B cell (primary cell): ENCODE results near the gene SSPN. TPM values are rescaled to one million over a fixed set of nuclear protein-coding genes. Genes with fewer than 3 reads are reported as not detected.

ENCODE experiments used
- ATAC-seq: fragments of 200-7000 bp; cut with Tn5 transposase; one replicate; pipeline ENCODE4 v1.10.0; 2021; ENCODE audit warnings: low read depth, mild to moderate bottlenecking, moderate number of reproducible peaks, moderate library complexity
- CTCF ChIA-PET: fragments of 350-600 bp; sonication (Branson Sonifier 250); formaldehyde crosslinking; loops from one replicate; lab custom pipeline; 2021; ENCODE audit warnings: antibody characterized with exemption, inconsistent platforms; lab: Charles Lee
- POLR2A ChIA-PET: fragments of 350-600 bp; sonication (Branson Sonifier 250); formaldehyde crosslinking; loops from one replicate; lab custom pipeline; 2021; ENCODE audit warnings: antibody characterized with exemption; lab: Charles Lee
- DNase-seq: peaks from one replicate; pipeline ENCODE4 v3.0.0; 2013
- H2AFZ ChIP-seq: 2 replicates; pipeline ENCODE4 v1.6.1; 2012; ENCODE audit warnings: mild to moderate bottlenecking, low read depth, low read length; ENCODE audit not compliant: insufficient read depth, poor library complexity, severe bottlenecking
- H3K27ac ChIP-seq, 2 donors: 1 replicate in 1 of 2; 2 replicates in 1 of 2; pipeline ENCODE4 v1.5.1; 2012 to 2013; ENCODE audit warnings: low read length in 2 of 2, mild to moderate bottlenecking in 2 of 2, moderate library complexity in 1 of 2
- H3K27me3 ChIP-seq, 4 experiments: fragments of 200-600 bp in 1 of 4; sonication (generic) in 1 of 4; replicated peaks in 1 of 4; 1 replicate in 2 of 4; 2 replicates in 2 of 4; pipeline versions ENCODE4 v1.6.1 to v1.7.0; 2013 to 2016; ENCODE audit warnings: low read length in 3 of 4, mild to moderate bottlenecking in 2 of 4, mixed read lengths in 1 of 4, moderate library complexity in 1 of 4; ENCODE audit not compliant: insufficient read depth in 4 of 4, control insufficient read depth in 3 of 4; ENCODE audit errors: control extremely low read depth in 1 of 4
- H3K36me3 ChIP-seq, 2 experiments: replicated peaks in 1 of 2; 1 replicate in 1 of 2; 2 replicates in 1 of 2; pipeline versions ENCODE4 v1.6.1 to v1.7.1; 2013; ENCODE audit warnings: low read length in 1 of 2; ENCODE audit not compliant: insufficient read depth in 2 of 2, control insufficient read depth in 1 of 2; ENCODE audit errors: control extremely low read depth in 1 of 2, extremely low read depth in 1 of 2
- H3K4me1 ChIP-seq, 2 donors: fragments of 200-600 bp in 1 of 2; sonication (generic) in 1 of 2; 1 replicate in 1 of 2; 2 replicates in 1 of 2; pipeline versions ENCODE4 v1.5.1 to v1.6.1; 2013 to 2017; ENCODE audit warnings: low read length in 2 of 2; ENCODE audit not compliant: control insufficient read depth in 2 of 2, insufficient read depth in 2 of 2
- H3K4me2 ChIP-seq: replicated peaks from 2 replicates; pipeline ENCODE3; 2012; ENCODE audit warnings: mild to moderate bottlenecking, low read depth, low read length; ENCODE audit not compliant: poor library complexity, severe bottlenecking
- H3K4me3 ChIP-seq, 5 experiments: fragments of 200-600 bp in 1 of 5; sonication (generic) in 1 of 5; 1 replicate in 3 of 5; 2 replicates in 2 of 5; pipeline versions ENCODE4 v1.5.1 to v1.7.0; 2011 to 2016; ENCODE audit warnings: low read length in 4 of 5, mild to moderate bottlenecking in 4 of 5, low read depth in 2 of 5, control low read depth in 1 of 5, moderate library complexity in 1 of 5; ENCODE audit not compliant: insufficient read depth in 1 of 5; ENCODE audit errors: control extremely low read depth in 1 of 5, extremely low read depth in 1 of 5
- H3K79me2 ChIP-seq: fragments of 200-600 bp; sonication (generic); one replicate; pipeline ENCODE4 v1.6.0; 2016; ENCODE audit warnings: low read length; ENCODE audit not compliant: control insufficient read depth, insufficient read depth
- H3K9ac ChIP-seq: fragments of 200-600 bp; sonication (generic); 2 replicates; pipeline ENCODE4 v1.6.1; 2017; ENCODE audit warnings: mild to moderate bottlenecking, low read length, moderate library complexity
- H3K9me3 ChIP-seq, 3 donors: one replicate each; pipeline versions ENCODE4 v1.6.1 to v1.7.1; 2013; ENCODE audit warnings: low read length in 2 of 3; ENCODE audit not compliant: control insufficient read depth in 2 of 3, insufficient read depth in 1 of 3; ENCODE audit errors: control extremely low read depth in 1 of 3
- H4K20me1 ChIP-seq: 2 replicates; pipeline ENCODE4 v1.6.0; 2012; ENCODE audit warnings: mild to moderate bottlenecking, low read length; ENCODE audit not compliant: insufficient read depth, control insufficient read depth, poor library complexity, severe bottlenecking
- H3K27ac Mint-ChIP-seq: one replicate; pipeline ENCODE4 v1.8.0; 2021; ENCODE audit warnings: mixed read lengths
- H3K27me3 Mint-ChIP-seq: one replicate; pipeline ENCODE4 v1.8.0; 2021; ENCODE audit warnings: mixed read lengths
- H3K4me1 Mint-ChIP-seq: one replicate; pipeline ENCODE4 v1.8.0; 2021; ENCODE audit warnings: mixed read lengths
- H3K4me3 Mint-ChIP-seq: one replicate; pipeline ENCODE4 v1.8.0; 2021; ENCODE audit warnings: mixed read lengths
- H3K9me3 Mint-ChIP-seq: one replicate; pipeline ENCODE4 v1.8.0; 2022; ENCODE audit warnings: mixed read lengths; ENCODE audit not compliant: insufficient read depth
- CTCF ChIP-seq: fragments of 200-600 bp; IDR thresholded peaks from one replicate; pipeline ENCODE4 v1.8.0; 2022; ENCODE audit warnings: antibody characterized with exemption, mild to moderate bottlenecking
- EZH2 ChIP-seq: IDR thresholded peaks from 2 replicates; pipeline ENCODE4 v1.6.1; 2012; ENCODE audit warnings: borderline replicate concordance, low read depth, mild to moderate bottlenecking, moderate library complexity, low read length; ENCODE audit not compliant: insufficient read depth, poor library complexity, severe bottlenecking
- WGBS: methylation state at CpG from one replicate; pipeline ENCODE4 v1.1.5; 2013; ENCODE audit warnings: missing lambda C conversion rate; ENCODE audit not compliant: insufficient coverage; 5-methylcytosine and 5-hydroxymethylcytosine counted together
- intact Hi-C: fragments of 100-400 bp; cut with micrococcal nuclease; formaldehyde crosslinking; loops from one replicate; pipeline ENCODE4 v1.10.0; 2022
- polyA plus RNA-seq: library from polyadenylated mRNA; depleted of rRNA; stranded (reverse); fragments of >200 nt; gene quantifications from 2 replicates; pipeline ENCODE4 v1.2.3, GENCODE V29; 2012
- total RNA-seq, 2 donors: library from RNA; stranded (reverse); fragments of 120-200 nt in 1 of 2; gene quantifications; 1 replicate in 1 of 2; 2 replicates in 1 of 2; pipeline versions ENCODE4 v1.2.3 to v1.2.4, GENCODE V29; 2013 to 2022

The SSPN gene
- total and polyA plus RNA-seq, 2 donors (not counting 1 experiment from before 2014, with no cell fraction given): 18.3 to 19.6 TPM

GRCh38 chr12:26211331-26211730 lies 16.0 kb downstream of the SSPN start:
- no peak overlapping the region for H3K27ac ChIP-seq
- WGBS: 100% methylated on average over 1 of the region's 1 CpG
- CTCF ChIA-PET: no interaction called here
- DNase-seq (no peak), ATAC-seq (no peak)
- H3K4me3 ChIP-seq: no peak overlapping the region
- no peak for TF ChIP-seq EZH2
- TF ChIP-seq CTCF: no peak
- no peaks in the 10 kb centered on the region for H3K27me3 ChIP-seq
- H4K20me1 ChIP-seq: no peaks in the 10 kb centered on the region
- H3K4me1 Mint-ChIP-seq: peaks cover 5% of the 10 kb centered on the region
- no peaks in the 10 kb centered on the region for H3K36me3 ChIP-seq
- no peak overlapping the region for H3K27ac Mint-ChIP-seq
- no peaks in the 10 kb centered on the region for H3K9me3 Mint-ChIP-seq
- H2AFZ ChIP-seq: no peak overlapping the region
- POLR2A ChIA-PET: no interaction called here
- H3K4me2 ChIP-seq: no peak overlapping the region
- no peaks in the 10 kb centered on the region for H3K9me3 ChIP-seq
- H3K4me1 ChIP-seq: no peaks in the 10 kb centered on the region
- H3K9ac ChIP-seq: no peak overlapping the region
- no peaks in the 10 kb centered on the region for H3K79me2 ChIP-seq
- H3K4me3 Mint-ChIP-seq: no peak overlapping the region
- H3K27me3 Mint-ChIP-seq: no peaks in the 10 kb centered on the region
- intact Hi-C loops: no loop called here

- Histone ChIP-seq H3K9ac (no peak overlapping the region), H3K4me1 (no peaks in the 10 kb centered on the region), H3K4me2 (no peak overlapping the region), H3K9me3 (no peaks in the 10 kb centered on the region), H3K27me3 (no peaks in the 10 kb centered on the region), H2AFZ (no peak overlapping the region), H4K20me1 (no peaks in the 10 kb centered on the region), H3K4me3 (no peak overlapping the region), H3K36me3 (no peaks in the 10 kb centered on the region), H3K79me2 (no peaks in the 10 kb centered on the region), H3K27ac (no peak overlapping the region)
- WGBS: no CpG with 5 or more reads among the region's 5 CpGs
- DNase-seq (no peak), ATAC-seq (no peak)
- H3K9me3 Mint-ChIP-seq: no peaks in the 10 kb centered on the region
- no peak overlapping the region for H3K4me3 Mint-ChIP-seq
- TF ChIP-seq CTCF: no peak
- no peak for TF ChIP-seq EZH2
- no peaks in the 10 kb centered on the region for H3K27me3 Mint-ChIP-seq
- intact Hi-C loops: no loop called here
- H3K27ac Mint-ChIP-seq: no peak overlapping the region
- H3K4me1 Mint-ChIP-seq: peaks cover 5% of the 10 kb centered on the region
- ChIA-PET CTCF (no interaction called here), POLR2A (no interaction called here)
Measured at GRCh38 chr12:26212396-26212795, 17.0 kb downstream of the SSPN start.
